Middle frontal gyrus (tissue), 1 donor: ENCODE results near the gene TUFM.
"Not testable (repeated sequence)": the region's sequence is repeated elsewhere in the genome, so short reads cannot be mapped to it uniquely, and the experiment has no call there.

Source experiments
- DNase-seq: peaks from one replicate; pipeline ENCODE4 v3.0.0-alpha.2; 2015; ENCODE audit warnings: low spot score; ENCODE audit errors: extremely low spot score

Gene TUFM

GRCh38 chr16:28846080-28846932 is at the start of gene TUFM:
Gene TUFM, minus strand, starts transcription at chr16:28846348. Its CDS starts 79 bp downstream, at chr16:28846269.
- DNase-seq: peak; percentile 98

GRCh38 chr16:28895609-28896008 is 49.5 kb upstream of the TUFM start:
- no peak for DNase-seq

DNA sequence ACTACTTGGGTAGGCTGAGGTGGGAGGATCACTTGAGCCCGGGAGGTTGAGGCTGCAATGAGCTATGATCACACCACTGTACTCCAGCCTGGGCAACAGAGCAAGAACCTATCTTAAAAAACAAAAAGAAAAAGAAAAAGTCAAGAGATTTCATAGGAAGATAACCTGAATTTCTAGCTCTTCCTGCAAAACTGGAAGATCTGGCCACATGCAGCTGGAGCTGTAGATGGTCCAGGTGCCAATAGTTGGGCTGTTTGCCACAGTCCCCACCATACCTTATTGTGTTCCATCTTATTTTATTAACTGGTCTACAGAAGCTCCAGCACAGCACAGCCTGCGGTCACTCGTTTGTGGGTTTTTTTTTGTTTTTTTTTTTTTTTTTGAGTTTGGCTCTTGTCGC is 47.1 kb upstream of the TUFM start:
- DNase-seq: no peak

- no peak for DNase-seq
Observed at GRCh38 chr16:28891964-28892890, 46.1 kb upstream of the TUFM start.

GRCh38 chr16:28890355-28890754 is 44.2 kb upstream of the TUFM start:
- not testable (repeated sequence) for DNase-seq

GRCh38 chr16:28886945-28887344 is 40.8 kb upstream of the TUFM start:
- DNase-seq: no peak

GRCh38 chr16:28884045-28884444 is 37.9 kb upstream of the TUFM start:
- DNase-seq: no peak

DNA sequence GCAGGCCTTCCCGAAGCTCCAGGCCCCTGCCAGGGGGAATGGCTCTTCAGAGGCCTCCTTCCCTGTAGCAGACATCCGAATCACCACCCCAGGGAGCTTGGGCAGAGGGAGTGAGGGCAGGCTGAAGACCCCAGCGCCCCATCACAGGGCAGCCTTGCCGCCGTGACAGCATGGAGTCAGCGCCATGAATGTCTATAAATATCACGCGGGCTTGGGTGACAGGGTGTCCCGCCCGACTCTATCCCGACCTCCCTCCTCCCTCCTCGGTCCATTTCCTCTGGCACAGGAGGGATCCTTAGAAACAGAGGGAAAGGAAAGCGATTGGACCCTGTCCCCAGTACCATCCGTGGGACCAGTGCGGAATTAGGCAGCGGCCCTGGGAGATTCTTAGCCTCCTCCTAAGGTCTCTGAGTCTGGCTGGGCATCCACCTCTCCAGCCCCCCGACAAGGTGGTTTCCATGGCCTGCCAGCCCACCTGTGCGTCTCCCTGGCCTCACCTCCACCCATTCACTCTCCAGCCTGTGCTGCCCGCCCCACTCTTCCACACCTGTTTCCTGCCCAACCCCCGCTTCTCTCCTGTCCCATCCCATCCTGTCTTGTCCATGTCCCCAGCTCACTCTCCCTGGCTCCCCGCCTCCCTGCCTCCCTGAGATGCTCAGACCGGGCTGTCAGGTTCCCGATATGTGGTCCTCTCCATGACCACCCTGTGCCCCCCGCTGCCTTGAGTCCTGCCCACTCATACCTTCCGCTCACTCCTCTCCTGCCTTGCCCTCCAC is 37.3 kb upstream of the TUFM start:
- DNase-seq: no peak

DNA sequence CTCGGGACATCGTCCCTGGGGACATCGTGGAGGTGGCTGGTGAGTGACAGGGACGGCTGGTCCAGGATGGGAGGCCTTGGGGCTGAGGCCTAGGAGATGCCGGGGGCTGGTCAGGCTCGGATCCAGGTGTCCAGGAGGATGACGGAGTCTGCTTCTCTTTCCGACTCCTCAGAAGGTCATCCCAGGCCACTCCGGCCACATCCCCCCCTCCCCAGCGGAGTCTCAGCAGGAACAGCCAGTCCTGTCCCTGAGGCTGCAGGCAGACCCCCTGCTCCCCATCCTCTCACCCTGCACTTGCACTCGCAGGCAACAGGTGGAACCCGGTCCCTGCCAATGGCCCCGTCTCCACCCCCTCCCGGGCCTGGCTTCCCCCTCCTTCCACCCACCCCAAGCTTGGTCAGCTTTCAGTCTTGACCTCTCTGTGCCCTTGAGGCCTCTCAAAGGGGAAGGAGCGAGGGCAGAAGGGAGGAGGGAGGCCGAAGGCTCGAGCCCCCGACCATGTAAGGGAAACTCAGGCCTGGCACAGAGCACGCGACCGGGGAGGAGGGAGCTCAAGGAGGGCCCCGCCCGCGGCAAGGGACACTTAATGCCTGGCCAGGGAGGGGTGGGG is 36.5 kb upstream of the TUFM start:
- no peak for DNase-seq

- DNase-seq: not testable (repeated sequence)
Observed at GRCh38 chr16:28881565-28881964, 35.4 kb upstream of the TUFM start.

DNA sequence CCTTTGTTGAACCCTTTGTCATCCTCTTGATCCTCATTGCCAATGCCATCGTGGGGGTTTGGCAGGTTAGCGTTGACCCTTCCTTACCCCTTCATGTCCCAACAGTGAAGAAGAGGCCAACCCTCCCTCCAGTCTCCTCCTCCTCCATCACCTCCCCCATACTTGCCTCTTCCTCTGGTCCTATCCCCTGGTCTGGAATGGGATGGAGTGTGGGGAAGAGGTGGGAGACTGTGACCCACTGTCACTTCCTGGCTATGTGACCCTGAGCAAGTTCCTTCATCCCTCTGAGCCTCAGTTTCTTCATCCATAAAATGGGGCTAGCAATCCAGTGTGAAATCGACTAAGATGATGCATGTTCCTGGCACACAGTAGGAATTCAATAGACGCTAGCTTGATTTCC is 34.8 kb upstream of the TUFM start:
- no peak for DNase-seq

- no peak for DNase-seq
Observed at GRCh38 chr16:28880589-28880915, 34.4 kb upstream of the TUFM start.

GRCh38 chr16:28879841-28880588 is 33.9 kb upstream of the TUFM start:
- peak; percentile 74 for DNase-seq

DNA sequence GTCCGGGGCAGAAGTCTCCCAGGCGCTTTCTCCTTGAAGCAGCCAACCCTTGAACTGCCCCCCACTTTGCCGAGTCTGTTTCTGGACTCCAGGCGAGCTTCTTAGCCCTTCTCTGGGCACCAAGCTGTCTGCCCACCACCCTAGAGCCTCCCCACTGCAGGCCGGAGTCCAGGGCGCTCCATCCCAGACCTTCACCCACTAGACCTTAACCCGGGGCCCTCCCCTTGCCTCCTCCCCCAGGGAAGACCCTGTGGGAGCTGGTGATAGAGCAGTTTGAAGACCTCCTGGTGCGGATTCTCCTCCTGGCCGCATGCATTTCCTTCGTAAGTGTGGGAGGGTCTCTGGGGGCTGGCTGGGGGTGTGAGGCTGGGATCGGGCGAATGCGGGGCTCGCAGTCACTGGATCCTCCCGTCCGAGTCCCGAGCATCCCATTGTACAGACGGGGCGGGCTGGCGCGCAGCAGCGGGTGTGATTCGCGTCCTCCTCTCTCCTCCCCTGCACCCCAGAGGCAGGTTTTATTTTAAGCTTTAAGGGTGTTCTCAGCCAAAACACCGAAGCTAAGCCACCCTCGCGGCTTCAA is 33.2 kb upstream of the TUFM start:
- no peak for DNase-seq

DNA sequence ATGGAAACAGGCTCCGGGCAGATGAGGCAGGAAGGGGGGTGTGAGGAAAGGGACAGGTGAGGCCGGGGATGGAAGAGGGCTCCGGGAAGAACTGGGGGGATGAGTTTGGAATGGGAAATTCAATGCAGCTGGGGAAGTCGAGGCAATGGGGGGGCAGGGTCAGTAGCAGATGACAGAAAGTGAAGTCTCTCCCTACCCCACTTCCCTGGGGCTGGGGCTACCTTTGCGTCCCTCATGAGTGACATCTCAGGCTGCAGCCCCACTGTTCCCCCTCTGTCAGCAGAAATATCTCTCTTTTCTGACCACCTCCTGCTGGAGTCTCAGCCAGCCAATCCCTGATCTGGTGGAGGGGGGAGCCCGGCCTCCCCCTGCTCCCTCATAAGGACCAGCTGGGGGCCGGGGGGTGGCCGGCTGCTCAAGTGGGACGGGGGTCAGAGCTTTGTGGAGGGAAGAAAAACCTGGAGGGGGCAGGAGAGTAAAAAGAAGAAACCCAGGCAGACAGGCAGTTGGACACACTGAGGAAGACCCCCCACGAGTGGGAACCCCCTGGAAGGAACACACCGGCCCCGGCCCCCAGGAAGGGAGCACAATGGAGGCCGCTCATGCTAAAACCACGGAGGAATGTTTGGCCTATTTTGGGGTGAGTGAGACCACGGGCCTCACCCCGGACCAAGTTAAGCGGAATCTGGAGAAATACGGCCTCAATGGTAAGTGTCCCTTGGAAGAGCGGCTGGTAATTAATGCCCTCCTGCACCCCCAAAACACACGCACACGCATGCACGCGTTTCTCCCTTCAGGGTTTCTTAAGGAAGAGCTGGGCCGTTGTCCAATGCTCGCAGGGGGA is 32.2 kb upstream of the TUFM start, which contains the start of gene ATP2A1:
TSS of gene ATP2A1 (plus strand) at position 406 of the 844 bp plus-strand sequence. CDS start at position 590, 184 bp downstream.
- no peak for DNase-seq

GRCh38 chr16:28877655-28878000 is 31.5 kb upstream of the TUFM start:
- no peak for DNase-seq

DNA sequence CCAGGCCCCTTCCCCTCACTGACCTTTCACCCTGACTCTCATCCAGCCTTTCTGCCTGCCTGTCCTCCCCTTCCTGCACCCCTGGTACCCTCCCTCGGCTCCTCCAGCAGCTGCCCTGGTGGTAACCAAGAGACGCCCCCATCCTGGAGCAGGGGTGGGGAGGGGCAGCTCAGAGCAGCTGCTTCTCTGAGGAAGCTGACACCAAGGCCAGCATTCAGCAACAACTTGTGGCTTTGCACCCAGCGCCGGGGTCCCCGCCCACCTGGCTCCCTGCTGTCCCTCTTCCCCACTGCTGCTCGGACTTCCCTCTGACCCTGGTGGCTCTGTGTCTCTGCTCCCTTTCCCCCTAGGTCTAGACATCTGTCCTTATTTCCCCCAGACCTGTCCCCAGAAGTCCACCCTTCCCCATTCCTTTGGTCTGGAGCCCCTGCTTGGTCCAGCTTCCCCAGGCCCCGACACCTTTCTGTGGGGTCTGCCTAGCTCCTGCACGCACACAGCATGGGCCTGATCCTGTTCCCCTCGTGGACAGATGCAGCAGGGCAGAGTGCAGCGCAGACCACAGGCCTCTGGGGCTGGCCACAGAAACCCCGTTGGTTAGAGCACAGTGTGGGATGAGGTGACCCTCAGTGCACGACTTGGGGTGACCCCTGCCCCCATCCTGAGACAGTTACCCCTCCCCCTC is 31.0 kb upstream of the TUFM start:
- no peak for DNase-seq

DNA sequence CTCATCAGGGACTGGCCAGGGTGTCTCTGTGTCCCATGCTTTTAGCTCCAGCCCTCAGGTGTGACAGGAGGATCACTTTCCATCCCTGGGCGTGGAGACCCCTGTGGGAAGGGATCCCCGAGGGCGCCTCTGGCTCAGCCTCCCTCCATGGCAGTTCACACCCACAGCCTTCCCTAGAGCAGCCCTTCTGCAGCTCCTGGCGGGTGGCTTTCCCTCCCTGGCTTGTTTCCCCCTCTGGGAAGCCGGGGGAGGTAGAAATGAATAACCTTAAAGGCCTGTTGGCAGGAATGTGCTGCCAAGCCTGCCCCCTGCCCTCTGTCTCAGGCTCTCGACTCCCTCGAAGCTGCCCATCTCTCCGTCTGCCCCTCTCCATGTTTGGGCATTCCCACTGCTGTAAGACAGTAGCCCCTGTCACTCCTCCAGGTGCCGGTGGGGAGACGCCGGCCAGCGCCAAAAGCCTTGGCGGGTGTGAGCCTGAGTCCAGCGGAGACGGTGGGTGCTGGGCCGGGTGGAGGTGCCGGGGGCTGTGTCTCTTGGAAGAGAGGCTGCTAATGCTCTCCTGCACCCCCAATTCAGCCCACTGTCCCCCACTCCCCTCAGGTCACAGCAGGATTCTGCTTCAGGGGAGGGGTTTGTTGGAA is 30.0 kb upstream of the TUFM start:
- no peak for DNase-seq
